Loucy (cell line): ENCODE measurements around the gene JARID2.

Experiments
- CTCF ChIP-seq: fragments of 200-600 bp; sonication (generic); conservative IDR thresholded peaks from 2 replicates; pipeline ENCODE4 v1.5.1; 2014; ENCODE audit warnings: mild to moderate bottlenecking, antibody characterized with exemption, low read length
- EZH2phosphoT487 ChIP-seq: fragments of 200-600 bp; IDR thresholded peaks from 2 replicates; pipeline ENCODE4 v1.6.1; 2018; ENCODE audit warnings: antibody characterized with exemption, mild to moderate bottlenecking, moderate library complexity, borderline replicate concordance

GRCh38 chr6:15269619-15270018, 23.8 kb downstream of the JARID2 start:
- no peak for TF ChIP-seq CTCF
- TF ChIP-seq EZH2phosphoT487: no peak
